GM23338 (cell line): ENCODE results near the gene GSTK1. TPM values are rescaled to one million over a fixed set of nuclear protein-coding genes. Genes with fewer than 3 reads are reported as not detected.

Experiments used
- ATAC-seq: fragments of 200-7000 bp; cut with Tn5 transposase; 3 replicates; pipeline ENCODE4 v1.9.1; 2020
- DNase-seq: peaks from one replicate; pipeline ENCODE4 v3.0.0-alpha.2; 2015; ENCODE audit warnings: low spot score
- H2AFZ ChIP-seq: fragments of 200-600 bp; sonication (generic); 2 replicates; pipeline ENCODE4 v1.8.0; 2016; ENCODE audit warnings: antibody characterized with exemption, mild to moderate bottlenecking, moderate library complexity
- H3F3A ChIP-seq: fragments of 200-600 bp; sonication (generic); replicated peaks from 2 replicates; pipeline ENCODE4 v1.8.0; 2017; ENCODE audit warnings: antibody characterized with exemption, mixed run types, low read depth
- H3K27ac ChIP-seq: fragments of 200-600 bp; sonication (generic); 2 replicates; pipeline ENCODE4 v1.6.1; 2016; ENCODE audit warnings: low read depth
- H3K27me3 ChIP-seq: fragments of 200-600 bp; sonication (generic); 2 replicates; pipeline ENCODE4 v1.8.0; 2016; ENCODE audit warnings: mild to moderate bottlenecking, mixed run types, moderate library complexity; ENCODE audit not compliant: insufficient read depth
- H3K36me3 ChIP-seq: fragments of 200-600 bp; sonication (generic); 2 replicates; pipeline ENCODE4 v1.8.0; 2016; ENCODE audit warnings: mild to moderate bottlenecking; ENCODE audit not compliant: insufficient read depth
- H3K4me1 ChIP-seq: fragments of 200-600 bp; sonication (generic); 2 replicates; pipeline ENCODE4 v1.8.0; 2016; ENCODE audit warnings: mild to moderate bottlenecking, moderate library complexity; ENCODE audit not compliant: insufficient read depth
- H3K4me2 ChIP-seq: fragments of 200-600 bp; sonication (generic); 2 replicates; pipeline ENCODE4 v1.7.1; 2017; ENCODE audit warnings: mixed run types
- H3K4me3 ChIP-seq: fragments of 200-600 bp; sonication (generic); 2 replicates; pipeline ENCODE4 v1.6.1; 2016; ENCODE audit warnings: mixed run types
- H3K79me2 ChIP-seq: fragments of 200-600 bp; sonication (generic); replicated peaks from 2 replicates; pipeline ENCODE4 v1.8.0; 2017; ENCODE audit warnings: mild to moderate bottlenecking; ENCODE audit not compliant: insufficient read depth
- H3K9me2 ChIP-seq: fragments of 200-600 bp; sonication (generic); 2 replicates; pipeline ENCODE4 v1.8.0; 2017; ENCODE audit not compliant: insufficient read depth
- H4K20me1 ChIP-seq: fragments of 200-600 bp; sonication (generic); replicated peaks from 2 replicates; pipeline ENCODE4 v1.8.0; 2017; ENCODE audit warnings: mild to moderate bottlenecking; ENCODE audit not compliant: insufficient read depth
- H3K27ac Mint-ChIP-seq: 2 replicates; pipeline ENCODE4 v1.8.0; 2020; ENCODE audit warnings: inconsistent platforms, mild to moderate bottlenecking, moderate library complexity, mixed read lengths
- H3K27me3 Mint-ChIP-seq: 3 replicates; pipeline ENCODE4 v1.8.0; 2022; ENCODE audit warnings: low read depth, mild to moderate bottlenecking, moderate library complexity, mixed read lengths, inconsistent platforms; ENCODE audit not compliant: insufficient read depth, poor library complexity
- H3K36me3 Mint-ChIP-seq: 3 replicates; pipeline ENCODE4 v1.8.0; 2021; ENCODE audit warnings: low read depth, mild to moderate bottlenecking, inconsistent platforms, moderate library complexity, mixed read lengths
- H3K4me1 Mint-ChIP-seq: 3 replicates; pipeline ENCODE4 v1.8.0; 2020; ENCODE audit warnings: mild to moderate bottlenecking, inconsistent platforms, mixed read lengths
- H3K4me3 Mint-ChIP-seq: 3 replicates; pipeline ENCODE4 v1.8.0; 2021; ENCODE audit warnings: moderate library complexity, mild to moderate bottlenecking, inconsistent platforms, mixed read lengths
- H3K9me3 Mint-ChIP-seq: 3 replicates; pipeline ENCODE4 v1.8.0; 2020; ENCODE audit warnings: moderate library complexity, mild to moderate bottlenecking, inconsistent platforms, mixed read lengths
- CTCF ChIP-seq, 2 experiments: fragments of 200-600 bp in 1 of 2; sonication (generic) in 1 of 2; conservative IDR thresholded peaks; 2 replicates each; pipeline versions ENCODE4 v1.5.1 to v1.6.1; 2016 to 2017; ENCODE audit warnings: antibody characterized with exemption in 2 of 2, low read depth in 2 of 2, mild to moderate bottlenecking in 2 of 2, moderate library complexity in 1 of 2
- EZH2phosphoT487 ChIP-seq: fragments of 200-600 bp; sonication (generic); IDR thresholded peaks from one replicate; pipeline ENCODE4 v1.8.1; 2018; ENCODE audit warnings: antibody characterized with exemption; ENCODE audit not compliant: unreplicated experiment
- JUNB ChIP-seq: IDR thresholded peaks from one replicate; pipeline ENCODE4 v1.6.1; 2016; ENCODE audit warnings: antibody characterized with exemption; ENCODE audit not compliant: unreplicated experiment
- NANOG ChIP-seq: IDR thresholded peaks from 2 replicates; pipeline ENCODE4 v1.6.1; 2016; ENCODE audit warnings: antibody characterized with exemption, borderline replicate concordance
- POLR2AphosphoS5 ChIP-seq: IDR thresholded peaks from 2 replicates; pipeline ENCODE4 v1.6.1; 2016; ENCODE audit warnings: antibody characterized with exemption, low read depth
- REST ChIP-seq: IDR thresholded peaks from one replicate; pipeline ENCODE4 v1.6.1; 2018; ENCODE audit warnings: antibody characterized with exemption; ENCODE audit not compliant: unreplicated experiment
- STAT1 ChIP-seq: IDR thresholded peaks from one replicate; pipeline ENCODE4 v1.6.1; 2016; ENCODE audit warnings: antibody characterized with exemption; ENCODE audit not compliant: unreplicated experiment
- ZNF331 ChIP-seq: fragments of 250-450 bp; sonication (Bioruptor Pico); IDR thresholded peaks from 2 replicates; pipeline ENCODE4 v1.5.0; 2020; ENCODE audit warnings: low read depth, mild to moderate bottlenecking, moderate library complexity
- polyA plus RNA-seq: library from polyadenylated mRNA; unstranded; fragments of >200 nt; fragmentation: Nextera tagmentation; extraction: Ambion mirVana; gene quantifications from 2 replicates; pipeline ENCODE4 v1.2.1, GENCODE V29; 2016
- total RNA-seq: library from RNA; depleted of rRNA; stranded (reverse); fragments of >200 nt; shearing (Covaris generic); gene quantifications from 2 replicates; pipeline ENCODE4 v1.2.3, GENCODE V29; 2014

GSTK1 gene
- total and polyA plus RNA-seq, 2 experiments from 2014 or later, result 26.4 to 27.5 TPM

DNA sequence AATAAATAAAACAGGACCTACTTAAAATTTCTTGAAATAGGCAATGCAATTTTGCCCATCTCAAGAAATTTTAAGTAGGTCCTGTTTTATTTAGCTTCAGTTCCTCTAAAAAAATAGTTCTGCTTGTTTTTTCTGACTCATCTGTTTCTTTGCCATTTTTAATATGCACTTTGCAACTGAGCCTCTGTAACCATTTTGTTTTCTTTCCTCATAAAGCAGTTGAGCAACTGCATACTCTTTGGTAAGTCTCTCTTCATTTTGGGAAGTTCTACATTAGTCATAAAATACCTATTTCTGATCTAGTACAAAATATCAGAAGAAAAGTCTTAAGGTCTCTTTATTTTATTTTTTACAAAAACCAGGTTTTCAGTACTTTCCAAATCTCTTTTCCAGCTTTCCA is 23.4 kb upstream of the GSTK1 start:
- H3K27ac ChIP-seq, result no peak overlapping the region

GRCh38 chr7:143240291-143241168 is 22.7 kb upstream of the GSTK1 start:
- H3K27ac Mint-ChIP-seq, result no peak overlapping the region
- Histone ChIP-seq H4K20me1 (no peaks in the 10 kb centered on the region), H3K27me3 (no peaks in the 10 kb centered on the region), H3F3A (no peaks in the 10 kb centered on the region), H3K4me2 (no peak overlapping the region), H3K36me3 (no peaks in the 10 kb centered on the region), H3K27ac (no peak overlapping the region), H3K79me2 (no peaks in the 10 kb centered on the region), H3K4me3 (no peak overlapping the region), H3K9me2 (no peaks in the 10 kb centered on the region), H3K4me1 (no peaks in the 10 kb centered on the region), H2AFZ (no peak overlapping the region)
- peak; percentile 89 for DNase-seq
- peaks cover 17% of the 10 kb centered on the region for H3K9me3 Mint-ChIP-seq
- no peak for TF ChIP-seq JUNB
- peak; percentile 86 to 93 for TF ChIP-seq CTCF (conservative IDR thresholded peaks at IDR 0.05; ENCODE audit: low read depth in 2 of 2)
- peaks cover 5% of the 10 kb centered on the region for H3K27me3 Mint-ChIP-seq
- ATAC-seq, result peak; percentile 97
- no peaks in the 10 kb centered on the region for H3K36me3 Mint-ChIP-seq
- no peak overlapping the region for H3K4me3 Mint-ChIP-seq
- H3K4me1 Mint-ChIP-seq, result no peaks in the 10 kb centered on the region; the same call in 2 of the 3 replicates

More for the DNA sequence above, 23.4 kb upstream of the GSTK1 start:
- H3K4me1 Mint-ChIP-seq, result no peaks in the 10 kb centered on the region; the same call in 2 of the 3 replicates
- no peaks in the 10 kb centered on the region for H4K20me1 ChIP-seq
- H3F3A ChIP-seq, result no peaks in the 10 kb centered on the region
- TF ChIP-seq CTCF (conservative IDR thresholded peaks at IDR 0.05; ENCODE audit: low read depth in 2 of 2), result no peak
- H3K4me1 ChIP-seq, result no peaks in the 10 kb centered on the region
- peaks cover 17% of the 10 kb centered on the region for H3K9me3 Mint-ChIP-seq
- no peak overlapping the region for H2AFZ ChIP-seq
- no peaks in the 10 kb centered on the region for H3K36me3 ChIP-seq
- H3K27ac Mint-ChIP-seq, result no peak overlapping the region
- H3K27me3 Mint-ChIP-seq, result peaks cover 5% of the 10 kb centered on the region
- no peaks in the 10 kb centered on the region for H3K27me3 ChIP-seq
- ATAC-seq (no peak), DNase-seq (no peak)
- H3K36me3 Mint-ChIP-seq, result no peaks in the 10 kb centered on the region
- H3K4me3 Mint-ChIP-seq, result no peak overlapping the region
- no peaks in the 10 kb centered on the region for H3K9me2 ChIP-seq
- H3K79me2 ChIP-seq, result no peaks in the 10 kb centered on the region
- H3K4me3 ChIP-seq, result no peak overlapping the region
- no peak overlapping the region for H3K4me2 ChIP-seq

DNA sequence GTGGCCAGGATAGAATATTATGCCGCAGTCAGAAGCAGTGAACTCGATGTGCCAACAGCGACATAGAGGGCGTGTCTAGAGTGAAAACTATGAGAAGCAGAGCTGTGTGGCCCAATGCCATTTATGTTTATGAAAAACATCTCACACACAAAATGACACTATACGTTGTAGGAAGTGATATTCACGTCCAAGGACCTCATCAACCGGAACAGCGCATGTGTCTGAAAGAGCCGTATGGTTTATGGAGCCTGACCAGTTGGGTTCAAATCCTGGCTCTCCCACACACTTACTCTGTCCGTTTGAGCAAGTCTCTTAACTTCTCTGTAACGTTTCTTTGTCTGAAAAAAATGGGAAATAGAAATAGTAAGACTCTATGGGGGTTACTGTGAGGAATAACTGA is 20.9 kb upstream of the GSTK1 start:
- H3K4me1 Mint-ChIP-seq, result no peaks in the 10 kb centered on the region; the same call in 2 of the 3 replicates
- Histone ChIP-seq H3K4me2 (no peak overlapping the region), H4K20me1 (no peaks in the 10 kb centered on the region), H3K4me3 (no peak overlapping the region), H3K36me3 (no peaks in the 10 kb centered on the region), H3K79me2 (no peaks in the 10 kb centered on the region), H3K27me3 (no peaks in the 10 kb centered on the region), H3K4me1 (no peaks in the 10 kb centered on the region), H3K9me2 (no peaks in the 10 kb centered on the region), H2AFZ (no peak overlapping the region), H3F3A (no peaks in the 10 kb centered on the region), H3K27ac (no peak overlapping the region)
- peaks cover 3% of the 10 kb centered on the region; the same call in 1 of the 3 replicates for H3K9me3 Mint-ChIP-seq
- peaks cover 2% of the 10 kb centered on the region for H3K27me3 Mint-ChIP-seq
- DNase-seq, result no peak
- no peak for ATAC-seq
- no peaks in the 10 kb centered on the region for H3K36me3 Mint-ChIP-seq
- no peak overlapping the region for H3K27ac Mint-ChIP-seq
- no peak overlapping the region for H3K4me3 Mint-ChIP-seq
- TF ChIP-seq ZNF331 (CRISPR knock-in tag), result no peak
- no peak for TF ChIP-seq STAT1
- no peak for TF ChIP-seq NANOG
- TF ChIP-seq POLR2AphosphoS5, result no peak
- TF ChIP-seq EZH2phosphoT487, result no peak
- no peak for TF ChIP-seq CTCF (conservative IDR thresholded peaks at IDR 0.05; ENCODE audit: low read depth in 2 of 2)
- no peak for TF ChIP-seq REST
